ENCODE results near the gene NDUFA13. TPM values are rescaled to one million over a fixed set of nuclear protein-coding genes. Genes with fewer than 3 reads are reported as not detected.

The NDUFA13 gene
- total and polyA plus RNA-seq, 11 donors: 101 to 1,476 (median 960) TPM

DNA sequence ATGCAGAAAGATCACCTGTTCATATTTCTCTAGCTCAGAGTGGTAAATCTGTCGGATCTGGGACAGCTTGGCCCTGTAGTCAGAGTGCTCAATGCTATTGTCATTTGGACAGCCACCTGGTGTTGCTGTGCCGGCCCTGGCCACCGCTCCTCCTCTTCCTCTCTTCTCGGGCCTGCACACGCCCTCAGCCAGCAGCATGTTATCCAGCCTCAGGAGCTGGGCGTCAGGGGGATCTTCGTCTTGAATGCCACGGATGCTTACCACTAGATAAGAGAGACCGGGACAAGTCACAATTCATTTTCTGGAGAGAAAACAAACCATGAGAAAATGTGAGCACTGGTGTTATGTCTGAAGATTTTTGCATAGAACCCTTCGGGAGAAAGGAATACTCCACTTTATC, 54.5 kb downstream of the NDUFA13 start:
- H3K27ac ChIP-seq: no peak overlapping the region
- no peak for DNase-seq

DNA sequence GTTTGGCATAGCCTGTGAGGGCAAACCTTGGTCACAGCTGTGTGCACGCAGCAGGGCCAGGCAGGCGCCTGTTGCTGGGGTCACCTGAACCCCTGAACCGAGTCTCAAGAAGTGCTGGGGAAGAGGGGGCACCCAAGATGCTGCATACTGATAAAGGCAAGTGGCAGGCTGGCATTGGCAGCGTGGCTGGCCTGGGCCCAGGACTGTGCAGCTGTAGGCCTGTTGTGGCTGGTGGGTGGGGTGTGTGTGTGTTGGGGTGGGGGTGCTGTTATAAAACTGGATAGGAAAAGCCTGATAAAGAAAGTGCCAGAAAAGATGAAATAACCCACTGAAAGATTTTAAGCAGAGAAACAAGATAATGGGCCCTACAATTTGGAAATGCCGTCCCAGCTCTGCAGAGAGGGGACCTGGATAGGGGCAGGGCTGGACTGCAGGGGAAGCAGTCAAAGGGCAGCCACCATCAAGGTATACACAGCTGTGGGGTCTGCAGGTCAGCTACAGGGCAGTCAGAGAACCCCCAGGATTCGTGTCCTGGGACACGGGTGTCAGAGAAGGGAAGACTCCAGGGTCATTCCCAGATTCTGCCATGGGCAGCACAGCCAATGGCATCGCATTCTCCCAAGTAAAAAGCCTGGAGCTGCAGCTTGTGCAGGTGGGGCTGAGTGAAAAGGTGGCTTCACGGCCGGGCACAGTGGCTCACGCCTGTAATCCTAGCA, 55.2 kb downstream of the NDUFA13 start:
- H3K4me3 ChIP-seq: no peak overlapping the region
- H3K9me3 ChIP-seq: no peaks in the 10 kb centered on the region
- H3K27me3 ChIP-seq: no peaks in the 10 kb centered on the region
- intact Hi-C loops (cut with DNase I): no loop called here
- ATAC-seq (no peak), DNase-seq (no peak)
- H3K36me3 ChIP-seq: no peaks in the 10 kb centered on the region
- TF ChIP-seq, protein P1, sequence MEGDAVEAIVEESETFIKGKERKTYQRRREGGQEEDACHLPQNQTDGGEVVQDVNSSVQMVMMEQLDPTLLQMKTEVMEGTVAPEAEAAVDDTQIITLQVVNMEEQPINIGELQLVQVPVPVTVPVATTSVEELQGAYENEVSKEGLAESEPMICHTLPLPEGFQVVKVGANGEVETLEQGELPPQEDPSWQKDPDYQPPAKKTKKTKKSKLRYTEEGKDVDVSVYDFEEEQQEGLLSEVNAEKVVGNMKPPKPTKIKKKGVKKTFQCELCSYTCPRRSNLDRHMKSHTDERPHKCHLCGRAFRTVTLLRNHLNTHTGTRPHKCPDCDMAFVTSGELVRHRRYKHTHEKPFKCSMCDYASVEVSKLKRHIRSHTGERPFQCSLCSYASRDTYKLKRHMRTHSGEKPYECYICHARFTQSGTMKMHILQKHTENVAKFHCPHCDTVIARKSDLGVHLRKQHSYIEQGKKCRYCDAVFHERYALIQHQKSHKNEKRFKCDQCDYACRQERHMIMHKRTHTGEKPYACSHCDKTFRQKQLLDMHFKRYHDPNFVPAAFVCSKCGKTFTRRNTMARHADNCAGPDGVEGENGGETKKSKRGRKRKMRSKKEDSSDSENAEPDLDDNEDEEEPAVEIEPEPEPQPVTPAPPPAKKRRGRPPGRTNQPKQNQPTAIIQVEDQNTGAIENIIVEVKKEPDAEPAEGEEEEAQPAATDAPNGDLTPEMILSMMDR (IDR thresholded peaks at IDR 0.05): no peak
- no peak for TF ChIP-seq POLR2A (IDR thresholded peaks at IDR 0.05)
- no peaks in the 10 kb centered on the region for H3K4me1 ChIP-seq
- WGBS, 4 donors: 86 to 95% (median 88%) methylated on average over 11 of the region's 11 CpGs
- H3K27ac ChIP-seq: no peak overlapping the region

More for the DNA sequence above, 54.5 kb downstream of the NDUFA13 start:
- TF ChIP-seq, protein P1 (IDR thresholded peaks at IDR 0.05): no peak
- no peak for TF ChIP-seq POLR2A (IDR thresholded peaks at IDR 0.05)
- H3K4me1 ChIP-seq: no peaks in the 10 kb centered on the region
- no peaks in the 10 kb centered on the region for H3K9me3 ChIP-seq
- WGBS, 4 donors: 64 to 79% (median 66%) methylated on average over 10 of the region's 10 CpGs
- H3K4me3 ChIP-seq: no peak overlapping the region
- intact Hi-C loops (cut with DNase I): no loop called here
- no peak for ATAC-seq
- H3K36me3 ChIP-seq: no peaks in the 10 kb centered on the region
- H3K27me3 ChIP-seq: no peaks in the 10 kb centered on the region

DNA sequence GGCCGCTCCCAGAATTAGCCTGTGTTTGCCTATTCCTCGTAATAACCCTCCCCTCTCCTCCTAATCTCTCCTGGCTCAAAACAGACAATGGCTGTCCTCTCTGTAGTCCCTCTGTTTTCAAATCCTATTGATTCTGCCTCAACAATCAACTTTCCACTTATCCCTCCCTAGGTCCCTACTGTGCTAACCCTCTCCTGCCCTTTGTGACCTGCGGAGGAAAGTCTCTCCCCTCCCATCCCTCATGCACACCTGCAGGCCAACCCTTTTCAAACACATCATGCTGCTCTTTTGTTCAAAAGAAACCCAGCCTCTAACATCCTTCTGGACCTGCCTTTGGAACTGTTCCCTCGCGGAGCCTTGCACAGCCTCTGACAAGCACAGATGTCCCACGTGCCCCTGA, 59.4 kb downstream of the NDUFA13 start:
- Histone ChIP-seq H3K27ac (no peak overlapping the region), H3K27me3 (no peaks in the 10 kb centered on the region), H3K36me3 (no peaks in the 10 kb centered on the region), H3K4me3 (no peak overlapping the region), H3K4me1 (no peaks in the 10 kb centered on the region), H3K9me3 (no peaks in the 10 kb centered on the region)
- 78 to 83% (median 80%) methylated on average over 6 of the region's 6 CpGs for WGBS, 4 donors
- TF ChIP-seq POLR2A (IDR thresholded peaks at IDR 0.05): no peak
- TF ChIP-seq, protein P1 (IDR thresholded peaks at IDR 0.05): no peak
- ATAC-seq: no peak
- intact Hi-C loops (cut with DNase I): no loop called here
- no peak for DNase-seq

Other genes starting within 250 kb of the NDUFA13 start
- 1 to 10 TPM in 2 of 9 donors, under 1 TPM in 6, not detected in 1; 0.38 to 1.4 (median 0.65) TPM for gene TM6SF2, start 242.9 kb upstream of the NDUFA13 start, total RNA-seq
- gene TM6SF2, start 242.9 kb upstream of the NDUFA13 start, polyA plus RNA-seq: under 1 TPM; 0.04 to 0.19 TPM
- gene SUGP1, start 195.7 kb upstream of the NDUFA13 start, total RNA-seq: 10 to 100 TPM; 34.2 to 53.4 (median 41.9) TPM
- gene SUGP1, start 195.7 kb upstream of the NDUFA13 start, polyA plus RNA-seq: 10 to 100 TPM; 28.7 to 41.0 TPM
- 10 to 100 TPM; 26.5 to 46.4 (median 32.0) TPM for gene MAU2, start 195.4 kb upstream of the NDUFA13 start, total RNA-seq
- gene MAU2, start 195.4 kb upstream of the NDUFA13 start, polyA plus RNA-seq: 10 to 100 TPM; 15.7 to 28.5 TPM
- 10 to 100 TPM; 18.1 to 49.5 (median 35.5) TPM for gene GATAD2A, start 110.5 kb upstream of the NDUFA13 start, total RNA-seq
- gene GATAD2A, start 110.5 kb upstream of the NDUFA13 start, polyA plus RNA-seq: 10 to 100 TPM in 1 of 2 donors, 1 to 10 TPM in 1; 7.5 to 27.0 TPM
- 1 to 10 TPM in 1 of 9 donors, under 1 TPM in 8; 0.28 to 1.0 (median 0.54) TPM for gene TSSK6, start 677 bp upstream of the NDUFA13 start, total RNA-seq
- gene TSSK6, start 677 bp upstream of the NDUFA13 start, polyA plus RNA-seq: under 1 TPM; 0.57 to 0.61 TPM
- gene YJEFN3, start 12.7 kb downstream of the NDUFA13 start, total RNA-seq: 1 to 10 TPM in 8 of 9 donors, not detected in 1; 1.2 to 5.4 (median 2.3) TPM
- gene YJEFN3, start 12.7 kb downstream of the NDUFA13 start, polyA plus RNA-seq: 1 to 10 TPM; 3.6 to 5.3 TPM
- under 1 TPM in 7 of 9 donors, not detected in 2; 0.07 to 0.61 (median 0.22) TPM for gene CILP2, start 22.0 kb downstream of the NDUFA13 start, total RNA-seq
- under 1 TPM; 0.08 to 0.24 TPM for gene CILP2, start 22.0 kb downstream of the NDUFA13 start, polyA plus RNA-seq
- under 1 TPM in 2 of 9 donors, not detected in 7; 0.43 to 0.69 TPM for gene PBX4, start 102.5 kb downstream of the NDUFA13 start, total RNA-seq
- under 1 TPM in 1 of 2 donors, not detected in 1; 0.53 TPM for gene PBX4, start 102.5 kb downstream of the NDUFA13 start, polyA plus RNA-seq
- 1 to 10 TPM in 2 of 9 donors, under 1 TPM in 6, not detected in 1; 0.24 to 6.1 (median 0.74) TPM for gene LPAR2, start 112.0 kb downstream of the NDUFA13 start, total RNA-seq
- gene LPAR2, start 112.0 kb downstream of the NDUFA13 start, polyA plus RNA-seq: 1 to 10 TPM in 1 of 2 donors, under 1 TPM in 1; 0.46 to 1.6 TPM
- gene GMIP, start 127.4 kb downstream of the NDUFA13 start, total RNA-seq: 10 to 100 TPM in 2 of 9 donors, 1 to 10 TPM in 7; 1.1 to 21.7 (median 2.5) TPM
- 1 to 10 TPM; 2.1 TPM for gene GMIP, start 127.4 kb downstream of the NDUFA13 start, polyA plus RNA-seq
- gene ATP13A1, start 147.5 kb downstream of the NDUFA13 start, total RNA-seq: 10 to 100 TPM; 15.7 to 65.8 (median 23.1) TPM
- 10 to 100 TPM; 16.1 to 22.0 TPM for gene ATP13A1, start 147.5 kb downstream of the NDUFA13 start, polyA plus RNA-seq
- gene ZNF101, start 152.6 kb downstream of the NDUFA13 start, total RNA-seq: 1 to 10 TPM; 1.5 to 6.8 (median 3.4) TPM
- gene ZNF101, start 152.6 kb downstream of the NDUFA13 start, polyA plus RNA-seq: 1 to 10 TPM; 3.4 to 3.7 TPM
- gene ZNF14, start 216.9 kb downstream of the NDUFA13 start, total RNA-seq: 1 to 10 TPM; 2.9 to 7.9 (median 3.6) TPM
- 1 to 10 TPM; 2.3 to 3.1 TPM for gene ZNF14, start 216.9 kb downstream of the NDUFA13 start, polyA plus RNA-seq

Measured in heart left ventricle (tissue), 16 donors.